GM10266 (cell line): ENCODE results near the gene PEX11G.
"Not testable (repeated sequence)": the region's sequence is repeated elsewhere in the genome, so short reads cannot be mapped to it uniquely, and the experiment has no call there.

ENCODE experiments used
- DNase-seq: peaks from one replicate; pipeline ENCODE4 v3.0.0; 2012; ENCODE audit errors: extremely low spot score
- TF ChIP-seq, protein P1 (sequence below): IDR thresholded peaks from 2 replicates; pipeline ENCODE4 v1.5.1; 2012; ENCODE audit warnings: mild to moderate bottlenecking, low read depth; ENCODE audit not compliant: control insufficient read depth, insufficient read depth; ENCODE audit errors: missing control alignments

The PEX11G gene

DNA sequence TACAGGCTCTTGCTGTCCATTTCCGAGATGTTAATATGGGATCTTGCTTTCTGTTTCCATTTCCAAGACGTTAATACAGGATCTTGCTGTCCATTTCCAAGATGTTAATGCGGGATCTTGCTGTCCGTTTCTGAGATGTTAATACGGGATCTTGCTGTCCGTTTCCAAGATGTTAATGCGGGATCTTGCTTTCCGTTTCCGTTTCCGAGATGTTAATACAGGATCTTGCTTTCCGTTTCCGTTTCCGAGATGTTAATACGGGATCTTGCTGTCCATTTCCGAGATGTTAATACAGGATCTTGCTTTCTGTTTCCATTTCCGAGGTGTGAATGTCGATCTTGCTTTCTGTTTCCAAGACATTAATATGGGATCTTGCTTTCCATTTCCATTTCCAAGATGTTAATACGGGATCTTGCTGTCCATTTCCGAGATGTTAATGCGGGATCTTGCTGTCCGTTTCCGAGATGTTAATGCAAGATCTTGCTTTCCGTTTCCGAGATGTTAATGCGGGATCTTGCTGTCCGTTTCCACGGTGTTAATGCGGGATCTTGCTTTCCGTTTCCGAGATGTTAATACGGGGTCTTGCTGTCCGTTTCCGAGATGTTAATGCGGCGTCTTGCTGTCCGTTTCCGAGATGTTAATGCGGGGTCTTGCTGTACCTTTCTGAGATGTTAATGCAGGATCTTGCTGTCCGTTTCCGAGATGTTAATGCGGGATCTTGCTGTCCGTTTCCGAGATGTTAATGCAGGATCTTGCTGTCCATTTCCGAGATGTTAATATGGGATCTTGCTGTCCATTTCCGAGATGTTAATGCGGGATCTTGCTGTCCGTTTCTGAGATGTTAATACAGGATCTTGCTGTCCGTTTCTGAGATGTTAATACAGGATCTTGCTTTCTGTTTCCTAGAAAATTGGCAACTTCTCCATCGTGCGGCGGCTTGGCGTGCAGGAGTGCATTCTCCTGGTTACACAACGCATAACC is 38.3 kb downstream of the PEX11G start:
- TF ChIP-seq, protein P1, sequence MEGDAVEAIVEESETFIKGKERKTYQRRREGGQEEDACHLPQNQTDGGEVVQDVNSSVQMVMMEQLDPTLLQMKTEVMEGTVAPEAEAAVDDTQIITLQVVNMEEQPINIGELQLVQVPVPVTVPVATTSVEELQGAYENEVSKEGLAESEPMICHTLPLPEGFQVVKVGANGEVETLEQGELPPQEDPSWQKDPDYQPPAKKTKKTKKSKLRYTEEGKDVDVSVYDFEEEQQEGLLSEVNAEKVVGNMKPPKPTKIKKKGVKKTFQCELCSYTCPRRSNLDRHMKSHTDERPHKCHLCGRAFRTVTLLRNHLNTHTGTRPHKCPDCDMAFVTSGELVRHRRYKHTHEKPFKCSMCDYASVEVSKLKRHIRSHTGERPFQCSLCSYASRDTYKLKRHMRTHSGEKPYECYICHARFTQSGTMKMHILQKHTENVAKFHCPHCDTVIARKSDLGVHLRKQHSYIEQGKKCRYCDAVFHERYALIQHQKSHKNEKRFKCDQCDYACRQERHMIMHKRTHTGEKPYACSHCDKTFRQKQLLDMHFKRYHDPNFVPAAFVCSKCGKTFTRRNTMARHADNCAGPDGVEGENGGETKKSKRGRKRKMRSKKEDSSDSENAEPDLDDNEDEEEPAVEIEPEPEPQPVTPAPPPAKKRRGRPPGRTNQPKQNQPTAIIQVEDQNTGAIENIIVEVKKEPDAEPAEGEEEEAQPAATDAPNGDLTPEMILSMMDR, result no peak
- no peak for DNase-seq

DNA sequence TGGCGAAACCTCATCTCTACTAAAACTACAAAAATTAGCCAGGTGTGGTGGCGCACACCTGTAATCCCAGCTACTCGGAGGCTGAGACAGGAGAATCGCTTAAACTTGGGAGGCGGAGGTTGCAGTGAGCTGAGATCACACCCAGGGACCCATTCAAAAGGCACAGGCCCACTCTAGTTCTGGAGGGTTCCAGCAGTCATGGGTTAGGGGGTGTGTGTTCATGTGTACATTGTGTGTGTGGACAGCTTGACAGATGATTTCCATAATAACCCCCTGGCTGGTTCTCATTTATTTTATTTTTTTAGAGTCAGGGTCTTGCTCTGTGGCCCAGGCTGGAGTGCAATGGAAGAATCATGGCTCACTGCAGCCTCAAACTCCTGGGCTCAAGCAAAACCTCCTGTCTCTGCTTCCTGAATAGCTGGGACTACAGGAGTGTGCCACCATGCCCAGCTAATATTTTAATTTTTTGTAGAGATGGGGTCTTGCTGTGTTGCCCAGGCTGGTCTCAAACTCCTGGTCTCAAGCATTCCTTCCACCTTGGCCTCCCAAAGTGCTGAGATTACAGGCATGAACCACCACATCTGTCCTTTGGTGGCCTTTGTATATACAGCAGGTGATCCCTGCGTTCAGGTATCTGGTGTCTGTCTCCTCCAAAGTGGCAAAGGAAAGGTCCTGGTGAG is 39.3 kb downstream of the PEX11G start:
- DNase-seq, result not testable (repeated sequence)

DNA sequence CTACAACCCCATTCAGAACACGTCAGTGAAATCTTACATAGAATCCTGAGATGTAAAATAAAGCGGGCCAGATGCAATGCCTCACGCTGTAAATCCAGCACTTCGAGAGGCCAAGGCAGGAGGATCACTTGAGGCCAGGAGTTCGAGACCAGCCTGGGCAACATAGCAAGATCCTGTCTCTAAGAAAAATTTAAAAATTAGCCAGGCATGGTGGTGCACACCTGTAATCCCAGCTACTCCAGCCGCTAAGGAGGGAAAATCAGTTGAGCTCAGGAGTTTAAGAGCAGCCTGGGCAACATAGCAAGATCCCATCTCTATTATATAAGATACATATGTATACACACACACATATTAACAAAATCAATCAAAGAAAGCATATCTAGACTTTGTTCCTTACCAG is 41.2 kb downstream of the PEX11G start:
- no peak for DNase-seq
- TF ChIP-seq, protein P1, result no peak

DNA sequence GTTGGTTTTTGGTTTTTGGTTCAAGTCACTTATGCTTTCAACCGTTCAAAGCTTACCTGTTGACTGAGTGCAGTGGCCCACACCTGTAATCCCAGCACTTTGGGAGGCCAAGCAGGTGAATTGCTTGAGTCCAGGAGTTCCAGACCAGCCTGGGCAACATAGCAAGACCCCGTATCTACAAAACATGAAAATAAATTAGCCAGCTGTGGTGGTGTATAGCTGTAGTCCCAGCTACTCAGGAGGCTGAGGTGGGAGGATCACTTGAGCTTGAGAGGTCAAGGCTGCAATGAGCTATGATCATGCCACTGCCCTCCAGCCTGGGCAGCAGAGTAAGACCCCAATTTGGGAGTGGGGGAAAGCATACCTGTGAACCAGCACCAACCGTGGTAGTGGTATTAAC is 43.7 kb downstream of the PEX11G start:
- TF ChIP-seq, protein P1, result no peak
- no peak for DNase-seq

DNA sequence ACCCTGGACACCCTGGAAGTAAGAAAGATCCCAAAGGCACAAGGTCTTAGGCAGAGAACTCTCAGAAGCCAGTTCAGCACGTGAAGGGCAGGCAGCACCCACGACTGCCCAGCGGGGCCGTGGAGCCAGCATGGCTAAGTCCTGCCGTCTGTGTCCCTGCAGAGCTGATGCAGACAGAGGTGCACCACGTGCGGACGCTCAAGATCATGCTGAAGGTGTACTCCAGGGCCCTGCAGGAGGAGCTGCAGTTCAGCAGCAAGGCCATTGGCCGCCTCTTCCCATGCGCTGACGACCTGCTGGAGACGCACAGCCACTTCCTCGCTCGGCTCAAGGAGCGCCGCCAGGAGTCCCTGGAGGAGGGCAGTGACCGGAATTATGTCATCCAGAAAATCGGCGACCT is 44.8 kb downstream of the PEX11G start:
- TF ChIP-seq, protein P1, result no peak

DNA sequence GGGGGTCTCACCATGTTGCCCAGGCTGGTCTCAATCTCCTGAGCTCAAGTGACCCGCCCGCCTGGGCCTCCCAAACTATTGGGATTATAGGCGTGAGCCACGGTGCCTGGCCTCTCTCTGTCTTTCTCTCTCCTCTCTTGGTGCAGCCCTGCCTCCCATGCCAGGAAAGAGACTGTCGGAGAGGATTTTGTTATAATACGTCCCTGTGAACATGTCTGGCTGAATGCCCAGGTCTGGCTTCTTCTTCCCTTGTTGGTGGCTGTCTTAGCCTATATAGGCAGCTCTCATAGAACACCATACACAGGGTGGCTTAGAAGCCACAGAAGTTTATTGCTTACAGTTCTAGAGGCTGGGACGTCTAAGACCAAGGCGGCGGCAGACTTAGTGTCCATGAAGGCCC is 46.4 kb downstream of the PEX11G start:
- TF ChIP-seq, protein P1, result no peak
- no peak for DNase-seq

More for the DNA sequence above, 44.8 kb downstream of the PEX11G start:
- DNase-seq, result no peak

- TF ChIP-seq, protein P1, result no peak
- no peak for DNase-seq
Observed at GRCh38 chr19:7441468-7442146, 47.2 kb downstream of the PEX11G start.
